ENCODE data around the gene OIT3.

DNA sequence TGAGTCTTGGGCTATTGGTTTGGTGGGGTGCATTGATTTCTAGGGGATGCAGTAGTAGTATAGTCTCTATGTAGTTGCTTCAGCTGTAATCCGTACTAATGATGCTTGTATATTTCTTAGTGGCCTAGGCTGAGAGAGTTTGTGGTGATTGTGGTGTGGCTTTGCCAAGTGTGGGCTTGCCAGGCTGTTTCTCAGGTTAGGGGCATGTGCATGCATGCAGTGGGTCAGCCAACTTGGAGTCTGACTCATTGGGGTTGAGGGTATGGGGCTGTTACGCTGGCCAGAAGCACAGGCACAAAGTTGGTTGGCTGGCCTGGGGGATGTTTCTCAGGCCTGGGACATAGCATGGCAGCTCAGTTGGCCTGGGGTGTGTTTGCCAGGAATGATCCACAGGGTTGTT is 86.8 kb downstream of the OIT3 start:
- no peak for TF ChIP-seq MXI1 (IDR thresholded peaks at IDR 0.05; ENCODE audit: borderline replicate concordance, low read depth, low read length)
- TF ChIP-seq, protein P1, sequence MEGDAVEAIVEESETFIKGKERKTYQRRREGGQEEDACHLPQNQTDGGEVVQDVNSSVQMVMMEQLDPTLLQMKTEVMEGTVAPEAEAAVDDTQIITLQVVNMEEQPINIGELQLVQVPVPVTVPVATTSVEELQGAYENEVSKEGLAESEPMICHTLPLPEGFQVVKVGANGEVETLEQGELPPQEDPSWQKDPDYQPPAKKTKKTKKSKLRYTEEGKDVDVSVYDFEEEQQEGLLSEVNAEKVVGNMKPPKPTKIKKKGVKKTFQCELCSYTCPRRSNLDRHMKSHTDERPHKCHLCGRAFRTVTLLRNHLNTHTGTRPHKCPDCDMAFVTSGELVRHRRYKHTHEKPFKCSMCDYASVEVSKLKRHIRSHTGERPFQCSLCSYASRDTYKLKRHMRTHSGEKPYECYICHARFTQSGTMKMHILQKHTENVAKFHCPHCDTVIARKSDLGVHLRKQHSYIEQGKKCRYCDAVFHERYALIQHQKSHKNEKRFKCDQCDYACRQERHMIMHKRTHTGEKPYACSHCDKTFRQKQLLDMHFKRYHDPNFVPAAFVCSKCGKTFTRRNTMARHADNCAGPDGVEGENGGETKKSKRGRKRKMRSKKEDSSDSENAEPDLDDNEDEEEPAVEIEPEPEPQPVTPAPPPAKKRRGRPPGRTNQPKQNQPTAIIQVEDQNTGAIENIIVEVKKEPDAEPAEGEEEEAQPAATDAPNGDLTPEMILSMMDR (conservative IDR thresholded peaks at IDR 0.05; ENCODE audit: low read depth, low read length): no peak
